Activated CD4-positive, alpha-beta T cell treated with anti-CD3 and anti-CD28 coated beads, Interleukin-2, amount 50 U/mL, for 1 hour (primary cell): ENCODE results near the gene OR5AR1.
"Not testable (repeated sequence)": the region's sequence is repeated elsewhere in the genome, so short reads cannot be mapped to it uniquely, and the experiment has no call there.

Experiments used
- DNase-seq: peaks from one replicate; pipeline ENCODE4 v3.0.0-alpha.2; 2020

Gene OR5AR1

GRCh38 chr11:56663386-56663785 lies at the start of gene OR5AR1:
TSS of gene OR5AR1 (plus strand) at chr11:56663686. CDS start at chr11:56663686, 0 bp downstream.
- DNase-seq, result no peak

GRCh38 chr11:56624661-56625110 lies 38.8 kb upstream of the OR5AR1 start:
- no peak for DNase-seq

- no peak for DNase-seq
These were observed 37.5 kb upstream of the OR5AR1 start for GRCh38 chr11:56625946-56626345.

- no peak for DNase-seq
These were observed 31.2 kb upstream of the OR5AR1 start for GRCh38 chr11:56632329-56632728.

- no peak for DNase-seq
These were observed 26.6 kb upstream of the OR5AR1 start for GRCh38 chr11:56636861-56637260.

GRCh38 chr11:56637500-56637899 lies 26.0 kb upstream of the OR5AR1 start:
- no peak for DNase-seq

- no peak for DNase-seq
These were observed 21.1 kb upstream of the OR5AR1 start, which contains the start of gene OR5AP2 for GRCh38 chr11:56642339-56642738. TSS of gene OR5AP2 (minus strand) at chr11:56642439. CDS start at chr11:56642439, 0 bp downstream.

- no peak for DNase-seq
These were observed 3.7 kb upstream of the OR5AR1 start for GRCh38 chr11:56659755-56660154.

- DNase-seq, result no peak
These were observed 7.5 kb downstream of the OR5AR1 start for GRCh38 chr11:56670984-56671383.

- no peak for DNase-seq
These were observed 25.1 kb downstream of the OR5AR1 start for GRCh38 chr11:56688554-56689100.

GRCh38 chr11:56691179-56691578 lies 27.7 kb downstream of the OR5AR1 start:
- DNase-seq, result not testable (repeated sequence)

GRCh38 chr11:56693428-56693827 lies 29.9 kb downstream of the OR5AR1 start:
- no peak for DNase-seq

- DNase-seq, result no peak
These were observed 35.3 kb downstream of the OR5AR1 start, which contains the start of gene OR9G1 for GRCh38 chr11:56698795-56699194. TSS of gene OR9G1 (plus strand) at chr11:56699095. CDS start at chr11:56700388, 1,293 bp downstream.

GRCh38 chr11:56700242-56700913 lies 36.9 kb downstream of the OR5AR1 start:
- DNase-seq, result no peak

- DNase-seq, result no peak
These were observed 37.5 kb downstream of the OR5AR1 start for GRCh38 chr11:56700914-56701485.

- no peak for DNase-seq
These were observed 42.4 kb downstream of the OR5AR1 start for GRCh38 chr11:56705784-56706396.

- no peak for DNase-seq
These were observed 43.0 kb downstream of the OR5AR1 start for GRCh38 chr11:56706486-56706885.

- no peak for DNase-seq
These were observed 50.7 kb downstream of the OR5AR1 start for GRCh38 chr11:56714206-56714605.
